Metanephros (tissue), 1 donor: ENCODE measurements around the gene CMAS. TPM values are rescaled to one million over a fixed set of nuclear protein-coding genes. Genes with fewer than 3 reads are reported as not detected.

ENCODE experiments used
- total RNA-seq: library from RNA; depleted of rRNA; stranded (reverse); fragments of >200 nt; gene quantifications from one replicate; pipeline ENCODE4 v1.2.3, GENCODE V29; 2014

CMAS gene
- 23.6 TPM for total RNA-seq

GRCh38 chr12:22046090-22046967 is at the start of gene CMAS:
TSS of gene CMAS (plus strand) at chr12:22046218. CDS start at chr12:22046304, 86 bp downstream.

Other genes with a start within 250 kb of the CMAS start
- gene ABCC9, start 104.8 kb upstream of the CMAS start, total RNA-seq, result 49.5 TPM